B cell (primary cell): ENCODE data around the gene SHQ1. TPM values are rescaled to one million over a fixed set of nuclear protein-coding genes. Genes with fewer than 3 reads are reported as not detected.

Source experiments
- ATAC-seq: fragments of 200-7000 bp; cut with Tn5 transposase; one replicate; pipeline ENCODE4 v1.10.0; 2021; ENCODE audit warnings: low read depth, mild to moderate bottlenecking, moderate number of reproducible peaks, moderate library complexity
- CTCF ChIA-PET: fragments of 350-600 bp; sonication (Branson Sonifier 250); formaldehyde crosslinking; loops from one replicate; lab custom pipeline; 2021; ENCODE audit warnings: antibody characterized with exemption, inconsistent platforms; lab: Charles Lee
- POLR2A ChIA-PET: fragments of 350-600 bp; sonication (Branson Sonifier 250); formaldehyde crosslinking; loops from one replicate; lab custom pipeline; 2021; ENCODE audit warnings: antibody characterized with exemption; lab: Charles Lee
- DNase-seq: peaks from one replicate; pipeline ENCODE4 v3.0.0; 2013
- H2AFZ ChIP-seq: 2 replicates; pipeline ENCODE4 v1.6.1; 2012; ENCODE audit warnings: mild to moderate bottlenecking, low read depth, low read length; ENCODE audit not compliant: insufficient read depth, poor library complexity, severe bottlenecking
- H3K27ac ChIP-seq, 2 donors: 1 replicate in 1 of 2; 2 replicates in 1 of 2; pipeline ENCODE4 v1.5.1; 2012 to 2013; ENCODE audit warnings: low read length in 2 of 2, mild to moderate bottlenecking in 2 of 2, moderate library complexity in 1 of 2
- H3K27me3 ChIP-seq, 4 experiments: fragments of 200-600 bp in 1 of 4; sonication (generic) in 1 of 4; replicated peaks in 1 of 4; 1 replicate in 2 of 4; 2 replicates in 2 of 4; pipeline versions ENCODE4 v1.6.1 to v1.7.0; 2013 to 2016; ENCODE audit warnings: low read length in 3 of 4, mild to moderate bottlenecking in 2 of 4, mixed read lengths in 1 of 4, moderate library complexity in 1 of 4; ENCODE audit not compliant: insufficient read depth in 4 of 4, control insufficient read depth in 3 of 4; ENCODE audit errors: control extremely low read depth in 1 of 4
- H3K36me3 ChIP-seq, 2 experiments: replicated peaks in 1 of 2; 1 replicate in 1 of 2; 2 replicates in 1 of 2; pipeline versions ENCODE4 v1.6.1 to v1.7.1; 2013; ENCODE audit warnings: low read length in 1 of 2; ENCODE audit not compliant: insufficient read depth in 2 of 2, control insufficient read depth in 1 of 2; ENCODE audit errors: control extremely low read depth in 1 of 2, extremely low read depth in 1 of 2
- H3K4me1 ChIP-seq, 2 donors: fragments of 200-600 bp in 1 of 2; sonication (generic) in 1 of 2; 1 replicate in 1 of 2; 2 replicates in 1 of 2; pipeline versions ENCODE4 v1.5.1 to v1.6.1; 2013 to 2017; ENCODE audit warnings: low read length in 2 of 2; ENCODE audit not compliant: control insufficient read depth in 2 of 2, insufficient read depth in 2 of 2
- H3K4me2 ChIP-seq: replicated peaks from 2 replicates; pipeline ENCODE3; 2012; ENCODE audit warnings: mild to moderate bottlenecking, low read depth, low read length; ENCODE audit not compliant: poor library complexity, severe bottlenecking
- H3K4me3 ChIP-seq, 5 experiments: fragments of 200-600 bp in 1 of 5; sonication (generic) in 1 of 5; 1 replicate in 3 of 5; 2 replicates in 2 of 5; pipeline versions ENCODE4 v1.5.1 to v1.7.0; 2011 to 2016; ENCODE audit warnings: low read length in 4 of 5, mild to moderate bottlenecking in 4 of 5, low read depth in 2 of 5, control low read depth in 1 of 5, moderate library complexity in 1 of 5; ENCODE audit not compliant: insufficient read depth in 1 of 5; ENCODE audit errors: control extremely low read depth in 1 of 5, extremely low read depth in 1 of 5
- H3K79me2 ChIP-seq: fragments of 200-600 bp; sonication (generic); one replicate; pipeline ENCODE4 v1.6.0; 2016; ENCODE audit warnings: low read length; ENCODE audit not compliant: control insufficient read depth, insufficient read depth
- H3K9ac ChIP-seq: fragments of 200-600 bp; sonication (generic); 2 replicates; pipeline ENCODE4 v1.6.1; 2017; ENCODE audit warnings: mild to moderate bottlenecking, low read length, moderate library complexity
- H3K9me3 ChIP-seq, 3 donors: one replicate each; pipeline versions ENCODE4 v1.6.1 to v1.7.1; 2013; ENCODE audit warnings: low read length in 2 of 3; ENCODE audit not compliant: control insufficient read depth in 2 of 3, insufficient read depth in 1 of 3; ENCODE audit errors: control extremely low read depth in 1 of 3
- H4K20me1 ChIP-seq: 2 replicates; pipeline ENCODE4 v1.6.0; 2012; ENCODE audit warnings: mild to moderate bottlenecking, low read length; ENCODE audit not compliant: insufficient read depth, control insufficient read depth, poor library complexity, severe bottlenecking
- H3K27ac Mint-ChIP-seq: one replicate; pipeline ENCODE4 v1.8.0; 2021; ENCODE audit warnings: mixed read lengths
- H3K27me3 Mint-ChIP-seq: one replicate; pipeline ENCODE4 v1.8.0; 2021; ENCODE audit warnings: mixed read lengths
- H3K4me1 Mint-ChIP-seq: one replicate; pipeline ENCODE4 v1.8.0; 2021; ENCODE audit warnings: mixed read lengths
- H3K4me3 Mint-ChIP-seq: one replicate; pipeline ENCODE4 v1.8.0; 2021; ENCODE audit warnings: mixed read lengths
- H3K9me3 Mint-ChIP-seq: one replicate; pipeline ENCODE4 v1.8.0; 2022; ENCODE audit warnings: mixed read lengths; ENCODE audit not compliant: insufficient read depth
- EZH2 ChIP-seq: IDR thresholded peaks from 2 replicates; pipeline ENCODE4 v1.6.1; 2012; ENCODE audit warnings: borderline replicate concordance, low read depth, mild to moderate bottlenecking, moderate library complexity, low read length; ENCODE audit not compliant: insufficient read depth, poor library complexity, severe bottlenecking
- WGBS: methylation state at CpG from one replicate; pipeline ENCODE4 v1.1.5; 2013; ENCODE audit warnings: missing lambda C conversion rate; ENCODE audit not compliant: insufficient coverage; 5-methylcytosine and 5-hydroxymethylcytosine counted together
- intact Hi-C: fragments of 100-400 bp; cut with micrococcal nuclease; formaldehyde crosslinking; loops from one replicate; pipeline ENCODE4 v1.10.0; 2022
- polyA plus RNA-seq: library from polyadenylated mRNA; depleted of rRNA; stranded (reverse); fragments of >200 nt; gene quantifications from 2 replicates; pipeline ENCODE4 v1.2.3, GENCODE V29; 2012
- total RNA-seq, 2 donors: library from RNA; stranded (reverse); fragments of 120-200 nt in 1 of 2; gene quantifications; 1 replicate in 1 of 2; 2 replicates in 1 of 2; pipeline versions ENCODE4 v1.2.3 to v1.2.4, GENCODE V29; 2013 to 2022
- TF ChIP-seq, protein P1 (sequence below): fragments of 200-600 bp; IDR thresholded peaks from one replicate; pipeline ENCODE4 v1.8.0; 2022; ENCODE audit warnings: antibody characterized with exemption, mild to moderate bottlenecking

The SHQ1 gene
- total and polyA plus RNA-seq, 2 donors (not counting 1 experiment from before 2014, with no cell fraction given): 3.6 to 32.0 TPM

DNA sequence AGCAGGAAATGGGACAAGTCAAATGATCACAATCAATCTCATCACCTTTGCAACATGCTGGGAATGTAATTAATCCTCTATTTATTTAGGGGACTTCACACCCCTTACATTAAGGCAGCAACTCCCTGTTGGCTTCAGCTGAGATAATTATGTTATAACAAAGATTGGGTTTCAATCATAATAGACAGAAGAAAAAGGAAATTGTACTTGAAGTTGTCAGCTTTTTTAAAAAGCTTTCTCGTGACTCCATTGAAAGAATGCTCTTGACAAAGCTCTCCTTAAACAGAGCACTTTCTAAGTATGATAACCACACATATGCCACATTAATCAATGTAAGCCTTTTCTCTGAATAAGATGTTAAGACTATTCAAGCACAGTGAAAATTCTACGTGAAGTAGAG, 65.7 kb downstream of the SHQ1 start:
- Histone ChIP-seq H3K36me3 (peaks cover 0 to 12% of the 10 kb centered on the region in 2 experiments), H3K27me3 (no peaks in the 10 kb centered on the region), H3K4me2 (no peak overlapping the region), H4K20me1 (no peaks in the 10 kb centered on the region), H3K9me3 (no peaks in the 10 kb centered on the region), H3K9ac (no peak overlapping the region), H3K27ac (no peak overlapping the region), H3K4me1 (no peaks in the 10 kb centered on the region), H3K4me3 (no peak overlapping the region), H2AFZ (no peak overlapping the region), H3K79me2 (no peaks in the 10 kb centered on the region)
- no peaks in the 10 kb centered on the region for H3K4me1 Mint-ChIP-seq
- H3K4me3 Mint-ChIP-seq: no peak overlapping the region
- no CpG with 5 or more reads among the region's 2 CpGs for WGBS
- ChIA-PET POLR2A (interaction anchor here (0.7 kb wide), 1 partner anchor 676 kb away, joined by 3 read pairs; no protein-coding TSS in a partner anchor), CTCF (interaction anchor here (0.8 to 1.4 kb wide), 2 partner anchors 40 to 1052 kb away, joined by 3 read pairs; no protein-coding TSS in a partner anchor)
- DNase-seq (no peak), ATAC-seq (no peak)
- intact Hi-C loops: no loop called here
- TF ChIP-seq EZH2: no peak
- TF ChIP-seq, protein P1, sequence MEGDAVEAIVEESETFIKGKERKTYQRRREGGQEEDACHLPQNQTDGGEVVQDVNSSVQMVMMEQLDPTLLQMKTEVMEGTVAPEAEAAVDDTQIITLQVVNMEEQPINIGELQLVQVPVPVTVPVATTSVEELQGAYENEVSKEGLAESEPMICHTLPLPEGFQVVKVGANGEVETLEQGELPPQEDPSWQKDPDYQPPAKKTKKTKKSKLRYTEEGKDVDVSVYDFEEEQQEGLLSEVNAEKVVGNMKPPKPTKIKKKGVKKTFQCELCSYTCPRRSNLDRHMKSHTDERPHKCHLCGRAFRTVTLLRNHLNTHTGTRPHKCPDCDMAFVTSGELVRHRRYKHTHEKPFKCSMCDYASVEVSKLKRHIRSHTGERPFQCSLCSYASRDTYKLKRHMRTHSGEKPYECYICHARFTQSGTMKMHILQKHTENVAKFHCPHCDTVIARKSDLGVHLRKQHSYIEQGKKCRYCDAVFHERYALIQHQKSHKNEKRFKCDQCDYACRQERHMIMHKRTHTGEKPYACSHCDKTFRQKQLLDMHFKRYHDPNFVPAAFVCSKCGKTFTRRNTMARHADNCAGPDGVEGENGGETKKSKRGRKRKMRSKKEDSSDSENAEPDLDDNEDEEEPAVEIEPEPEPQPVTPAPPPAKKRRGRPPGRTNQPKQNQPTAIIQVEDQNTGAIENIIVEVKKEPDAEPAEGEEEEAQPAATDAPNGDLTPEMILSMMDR: no peak
- H3K27ac Mint-ChIP-seq: no peak overlapping the region
- no peaks in the 10 kb centered on the region for H3K9me3 Mint-ChIP-seq
- H3K27me3 Mint-ChIP-seq: no peaks in the 10 kb centered on the region

DNA sequence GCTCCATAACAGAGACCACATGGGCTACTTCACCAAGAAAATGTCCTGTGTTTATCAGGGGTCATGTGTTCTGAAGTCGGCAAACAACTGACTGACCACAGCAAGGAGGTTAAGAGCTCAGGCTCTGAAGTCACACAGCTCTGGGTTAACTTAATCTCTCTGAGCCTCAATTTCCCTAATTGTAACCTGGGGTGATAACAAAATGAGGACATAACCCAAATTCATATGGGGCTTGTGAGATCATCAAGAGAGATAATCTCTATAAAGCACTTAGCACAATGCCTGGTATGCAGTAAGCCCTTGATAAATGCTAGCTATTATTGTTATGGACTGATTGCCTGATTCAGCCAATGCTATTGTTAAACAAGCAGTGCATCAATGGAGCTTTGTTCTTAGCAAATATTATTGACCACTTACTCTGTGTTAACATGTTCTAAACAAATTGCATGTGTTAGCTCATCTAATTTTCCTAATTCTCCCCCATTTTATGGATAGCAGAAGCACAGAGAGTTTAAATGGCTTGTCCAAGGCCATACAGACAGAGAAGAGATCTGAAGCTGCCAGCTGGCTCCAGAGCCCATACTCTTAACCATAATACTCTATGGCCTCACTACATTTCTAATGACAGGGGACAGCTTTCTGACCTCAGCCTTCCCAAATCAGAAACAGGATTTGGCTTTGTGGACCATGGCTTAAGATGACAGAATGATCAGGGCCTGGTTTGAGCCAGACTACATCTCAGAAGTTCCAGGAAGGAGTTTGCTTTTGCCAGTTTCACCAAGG, 78.3 kb downstream of the SHQ1 start:
- DNase-seq (no peak), ATAC-seq (no peak)
- Histone ChIP-seq H3K9ac (no peak overlapping the region), H3K36me3 (peaks cover 0 to 7% of the 10 kb centered on the region in 2 experiments), H3K79me2 (no peaks in the 10 kb centered on the region), H4K20me1 (peaks cover 8% of the 10 kb centered on the region), H3K4me2 (no peak overlapping the region), H2AFZ (no peak overlapping the region), H3K27ac (no peak overlapping the region), H3K9me3 (no peaks in the 10 kb centered on the region), H3K27me3 (peaks cover 0 to 50% (median 8%) of the 10 kb centered on the region in 4 experiments), H3K4me3 (no peak overlapping the region), H3K4me1 (no peaks in the 10 kb centered on the region)
- no peak for TF ChIP-seq EZH2
- TF ChIP-seq, protein P1: no peak
- POLR2A ChIA-PET: no interaction called here
- H3K9me3 Mint-ChIP-seq: no peaks in the 10 kb centered on the region
- H3K27ac Mint-ChIP-seq: no peak overlapping the region
- intact Hi-C loops: no loop called here
- H3K4me3 Mint-ChIP-seq: no peak overlapping the region
- CTCF ChIA-PET: no interaction called here
- no peaks in the 10 kb centered on the region for H3K4me1 Mint-ChIP-seq
- 100% methylated on average over 1 of the region's 1 CpG for WGBS
- peaks cover 29% of the 10 kb centered on the region for H3K27me3 Mint-ChIP-seq
